Spleen (tissue), 7 donors: ENCODE measurements around the gene SHISAL2A.

Source experiments
- CTCF ChIP-seq, 11 experiments: fragments of 200-600 bp in 7 of 11; fragments of 450-650 bp in 4 of 11; sonication (generic) in 4 of 11; IDR thresholded peaks in 8 of 11; conservative IDR thresholded peaks in 3 of 11; 1 replicate in 7 of 11; 2 replicates in 4 of 11; pipeline versions ENCODE4 v1.4.0 to v1.8.0; 2016 to 2021; ENCODE audit warnings: antibody characterized with exemption in 11 of 11, inconsistent platforms in 4 of 11, mild to moderate bottlenecking in 1 of 11
- POLR2A ChIP-seq, 3 donors: fragments of 450-650 bp; IDR thresholded peaks; one replicate each; pipeline ENCODE4 v1.5.1; 2017; ENCODE audit warnings: antibody characterized with exemption in 3 of 3, mild to moderate bottlenecking in 1 of 3
- POLR2AphosphoS5 ChIP-seq, 3 donors: sonication (generic); formaldehyde crosslinking; IDR thresholded peaks; one replicate each; pipeline ENCODE4 v1.5.1; 2017; ENCODE audit warnings: antibody characterized with exemption in 3 of 3
- donor health status: DM: no; HTN: no; CAD: no; lungs with moderate emphysema.
- donor health status: DM: no; HTN: no; CAD: no.
- donor health status: DM: no; HTN: no; CAD: no.

GRCh38 chr1:52640697-52641096 is 7.7 kb downstream of the SHISAL2A start:
- TF ChIP-seq CTCF (IDR thresholded peaks at IDR 0.05 in 8 of 11, conservative IDR thresholded peaks at IDR 0.05 in 3 of 11) (no peak), POLR2A (IDR thresholded peaks at IDR 0.05) (no peak), POLR2AphosphoS5 (IDR thresholded peaks at IDR 0.05) (no peak)
